GM23338 (cell line): ENCODE measurements around the gene WDR45B. TPM values are rescaled to one million over a fixed set of nuclear protein-coding genes. Genes with fewer than 3 reads are reported as not detected.

ENCODE experiments used
- ATAC-seq: fragments of 200-7000 bp; cut with Tn5 transposase; 3 replicates; pipeline ENCODE4 v1.9.1; 2020
- DNase-seq: peaks from one replicate; pipeline ENCODE4 v3.0.0-alpha.2; 2015; ENCODE audit warnings: low spot score
- H2AFZ ChIP-seq: fragments of 200-600 bp; sonication (generic); 2 replicates; pipeline ENCODE4 v1.8.0; 2016; ENCODE audit warnings: antibody characterized with exemption, mild to moderate bottlenecking, moderate library complexity
- H3F3A ChIP-seq: fragments of 200-600 bp; sonication (generic); replicated peaks from 2 replicates; pipeline ENCODE4 v1.8.0; 2017; ENCODE audit warnings: antibody characterized with exemption, mixed run types, low read depth
- H3K27ac ChIP-seq: fragments of 200-600 bp; sonication (generic); 2 replicates; pipeline ENCODE4 v1.6.1; 2016; ENCODE audit warnings: low read depth
- H3K27me3 ChIP-seq: fragments of 200-600 bp; sonication (generic); 2 replicates; pipeline ENCODE4 v1.8.0; 2016; ENCODE audit warnings: mild to moderate bottlenecking, mixed run types, moderate library complexity; ENCODE audit not compliant: insufficient read depth
- H3K36me3 ChIP-seq: fragments of 200-600 bp; sonication (generic); 2 replicates; pipeline ENCODE4 v1.8.0; 2016; ENCODE audit warnings: mild to moderate bottlenecking; ENCODE audit not compliant: insufficient read depth
- H3K4me1 ChIP-seq: fragments of 200-600 bp; sonication (generic); 2 replicates; pipeline ENCODE4 v1.8.0; 2016; ENCODE audit warnings: mild to moderate bottlenecking, moderate library complexity; ENCODE audit not compliant: insufficient read depth
- H3K4me2 ChIP-seq: fragments of 200-600 bp; sonication (generic); 2 replicates; pipeline ENCODE4 v1.7.1; 2017; ENCODE audit warnings: mixed run types
- H3K4me3 ChIP-seq: fragments of 200-600 bp; sonication (generic); 2 replicates; pipeline ENCODE4 v1.6.1; 2016; ENCODE audit warnings: mixed run types
- H3K79me2 ChIP-seq: fragments of 200-600 bp; sonication (generic); replicated peaks from 2 replicates; pipeline ENCODE4 v1.8.0; 2017; ENCODE audit warnings: mild to moderate bottlenecking; ENCODE audit not compliant: insufficient read depth
- H3K9me2 ChIP-seq: fragments of 200-600 bp; sonication (generic); 2 replicates; pipeline ENCODE4 v1.8.0; 2017; ENCODE audit not compliant: insufficient read depth
- H4K20me1 ChIP-seq: fragments of 200-600 bp; sonication (generic); replicated peaks from 2 replicates; pipeline ENCODE4 v1.8.0; 2017; ENCODE audit warnings: mild to moderate bottlenecking; ENCODE audit not compliant: insufficient read depth
- H3K27ac Mint-ChIP-seq: 2 replicates; pipeline ENCODE4 v1.8.0; 2020; ENCODE audit warnings: inconsistent platforms, mild to moderate bottlenecking, moderate library complexity, mixed read lengths
- H3K27me3 Mint-ChIP-seq: 3 replicates; pipeline ENCODE4 v1.8.0; 2022; ENCODE audit warnings: low read depth, mild to moderate bottlenecking, moderate library complexity, mixed read lengths, inconsistent platforms; ENCODE audit not compliant: insufficient read depth, poor library complexity
- H3K36me3 Mint-ChIP-seq: 3 replicates; pipeline ENCODE4 v1.8.0; 2021; ENCODE audit warnings: low read depth, mild to moderate bottlenecking, inconsistent platforms, moderate library complexity, mixed read lengths
- H3K4me1 Mint-ChIP-seq: 3 replicates; pipeline ENCODE4 v1.8.0; 2020; ENCODE audit warnings: mild to moderate bottlenecking, inconsistent platforms, mixed read lengths
- H3K4me3 Mint-ChIP-seq: 3 replicates; pipeline ENCODE4 v1.8.0; 2021; ENCODE audit warnings: moderate library complexity, mild to moderate bottlenecking, inconsistent platforms, mixed read lengths
- H3K9me3 Mint-ChIP-seq: 3 replicates; pipeline ENCODE4 v1.8.0; 2020; ENCODE audit warnings: moderate library complexity, mild to moderate bottlenecking, inconsistent platforms, mixed read lengths
- JUNB ChIP-seq: IDR thresholded peaks from one replicate; pipeline ENCODE4 v1.6.1; 2016; ENCODE audit warnings: antibody characterized with exemption; ENCODE audit not compliant: unreplicated experiment
- POLR2AphosphoS5 ChIP-seq: IDR thresholded peaks from 2 replicates; pipeline ENCODE4 v1.6.1; 2016; ENCODE audit warnings: antibody characterized with exemption, low read depth
- STAT1 ChIP-seq: IDR thresholded peaks from one replicate; pipeline ENCODE4 v1.6.1; 2016; ENCODE audit warnings: antibody characterized with exemption; ENCODE audit not compliant: unreplicated experiment
- ZNF331 ChIP-seq: fragments of 250-450 bp; sonication (Bioruptor Pico); IDR thresholded peaks from 2 replicates; pipeline ENCODE4 v1.5.0; 2020; ENCODE audit warnings: low read depth, mild to moderate bottlenecking, moderate library complexity
- polyA plus RNA-seq: library from polyadenylated mRNA; unstranded; fragments of >200 nt; fragmentation: Nextera tagmentation; extraction: Ambion mirVana; gene quantifications from 2 replicates; pipeline ENCODE4 v1.2.1, GENCODE V29; 2016
- total RNA-seq: library from RNA; depleted of rRNA; stranded (reverse); fragments of >200 nt; shearing (Covaris generic); gene quantifications from 2 replicates; pipeline ENCODE4 v1.2.3, GENCODE V29; 2014
- TF ChIP-seq, protein P1 (sequence below): IDR thresholded peaks from 2 replicates; pipeline ENCODE4 v1.6.1; 2016; ENCODE audit warnings: antibody characterized with exemption
- TF ChIP-seq, protein P2 (sequence below): fragments of 250-450 bp; sonication (Bioruptor Pico); IDR thresholded peaks from 2 replicates; pipeline ENCODE4 v1.5.0; 2020; ENCODE audit warnings: mild to moderate bottlenecking, moderate library complexity
- TF ChIP-seq, protein P3 (sequence below): IDR thresholded peaks from one replicate; pipeline ENCODE4 v1.6.1; 2018; ENCODE audit warnings: antibody characterized with exemption; ENCODE audit not compliant: unreplicated experiment

WDR45B gene
- total and polyA plus RNA-seq, 2 experiments from 2014 or later: 69.4 to 96.4 TPM

DNA sequence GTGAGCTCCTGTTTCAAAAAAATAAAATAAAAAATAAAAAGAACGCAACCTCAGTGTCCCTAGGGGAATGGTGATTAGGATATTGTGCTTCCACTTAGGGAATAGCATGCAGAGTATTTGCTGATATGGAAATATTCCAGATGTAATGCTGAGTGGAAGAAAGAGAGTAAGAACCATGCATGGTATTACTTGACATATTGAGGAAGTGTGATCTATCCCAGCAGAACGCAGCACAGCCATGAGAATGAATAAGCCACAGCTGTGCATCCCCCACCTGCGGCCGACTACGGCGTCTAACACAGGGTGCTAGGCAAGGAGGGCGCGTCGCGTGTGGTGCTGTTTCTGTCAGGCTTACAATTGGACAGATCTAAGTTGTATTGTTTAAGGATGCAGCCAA is 79.2 kb downstream of the WDR45B start:
- no peak overlapping the region for H3K4me3 Mint-ChIP-seq
- peaks cover 15% of the 10 kb centered on the region for H3K4me1 Mint-ChIP-seq
- no peaks in the 10 kb centered on the region for H3K4me1 ChIP-seq
- peaks cover 82% of the 10 kb centered on the region for H3K79me2 ChIP-seq
- ATAC-seq (no peak), DNase-seq (no peak)
- peaks cover 43% of the 10 kb centered on the region for H3K36me3 ChIP-seq
- H3K27me3 Mint-ChIP-seq: peaks cover 2% of the 10 kb centered on the region
- H2AFZ ChIP-seq: no peak overlapping the region
- no peak overlapping the region for H3K4me3 ChIP-seq
- TF ChIP-seq, protein P1, sequence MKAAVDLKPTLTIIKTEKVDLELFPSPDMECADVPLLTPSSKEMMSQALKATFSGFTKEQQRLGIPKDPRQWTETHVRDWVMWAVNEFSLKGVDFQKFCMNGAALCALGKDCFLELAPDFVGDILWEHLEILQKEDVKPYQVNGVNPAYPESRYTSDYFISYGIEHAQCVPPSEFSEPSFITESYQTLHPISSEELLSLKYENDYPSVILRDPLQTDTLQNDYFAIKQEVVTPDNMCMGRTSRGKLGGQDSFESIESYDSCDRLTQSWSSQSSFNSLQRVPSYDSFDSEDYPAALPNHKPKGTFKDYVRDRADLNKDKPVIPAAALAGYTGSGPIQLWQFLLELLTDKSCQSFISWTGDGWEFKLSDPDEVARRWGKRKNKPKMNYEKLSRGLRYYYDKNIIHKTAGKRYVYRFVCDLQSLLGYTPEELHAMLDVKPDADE: no peak
- no peak for TF ChIP-seq POLR2AphosphoS5
- TF ChIP-seq, protein P2, sequence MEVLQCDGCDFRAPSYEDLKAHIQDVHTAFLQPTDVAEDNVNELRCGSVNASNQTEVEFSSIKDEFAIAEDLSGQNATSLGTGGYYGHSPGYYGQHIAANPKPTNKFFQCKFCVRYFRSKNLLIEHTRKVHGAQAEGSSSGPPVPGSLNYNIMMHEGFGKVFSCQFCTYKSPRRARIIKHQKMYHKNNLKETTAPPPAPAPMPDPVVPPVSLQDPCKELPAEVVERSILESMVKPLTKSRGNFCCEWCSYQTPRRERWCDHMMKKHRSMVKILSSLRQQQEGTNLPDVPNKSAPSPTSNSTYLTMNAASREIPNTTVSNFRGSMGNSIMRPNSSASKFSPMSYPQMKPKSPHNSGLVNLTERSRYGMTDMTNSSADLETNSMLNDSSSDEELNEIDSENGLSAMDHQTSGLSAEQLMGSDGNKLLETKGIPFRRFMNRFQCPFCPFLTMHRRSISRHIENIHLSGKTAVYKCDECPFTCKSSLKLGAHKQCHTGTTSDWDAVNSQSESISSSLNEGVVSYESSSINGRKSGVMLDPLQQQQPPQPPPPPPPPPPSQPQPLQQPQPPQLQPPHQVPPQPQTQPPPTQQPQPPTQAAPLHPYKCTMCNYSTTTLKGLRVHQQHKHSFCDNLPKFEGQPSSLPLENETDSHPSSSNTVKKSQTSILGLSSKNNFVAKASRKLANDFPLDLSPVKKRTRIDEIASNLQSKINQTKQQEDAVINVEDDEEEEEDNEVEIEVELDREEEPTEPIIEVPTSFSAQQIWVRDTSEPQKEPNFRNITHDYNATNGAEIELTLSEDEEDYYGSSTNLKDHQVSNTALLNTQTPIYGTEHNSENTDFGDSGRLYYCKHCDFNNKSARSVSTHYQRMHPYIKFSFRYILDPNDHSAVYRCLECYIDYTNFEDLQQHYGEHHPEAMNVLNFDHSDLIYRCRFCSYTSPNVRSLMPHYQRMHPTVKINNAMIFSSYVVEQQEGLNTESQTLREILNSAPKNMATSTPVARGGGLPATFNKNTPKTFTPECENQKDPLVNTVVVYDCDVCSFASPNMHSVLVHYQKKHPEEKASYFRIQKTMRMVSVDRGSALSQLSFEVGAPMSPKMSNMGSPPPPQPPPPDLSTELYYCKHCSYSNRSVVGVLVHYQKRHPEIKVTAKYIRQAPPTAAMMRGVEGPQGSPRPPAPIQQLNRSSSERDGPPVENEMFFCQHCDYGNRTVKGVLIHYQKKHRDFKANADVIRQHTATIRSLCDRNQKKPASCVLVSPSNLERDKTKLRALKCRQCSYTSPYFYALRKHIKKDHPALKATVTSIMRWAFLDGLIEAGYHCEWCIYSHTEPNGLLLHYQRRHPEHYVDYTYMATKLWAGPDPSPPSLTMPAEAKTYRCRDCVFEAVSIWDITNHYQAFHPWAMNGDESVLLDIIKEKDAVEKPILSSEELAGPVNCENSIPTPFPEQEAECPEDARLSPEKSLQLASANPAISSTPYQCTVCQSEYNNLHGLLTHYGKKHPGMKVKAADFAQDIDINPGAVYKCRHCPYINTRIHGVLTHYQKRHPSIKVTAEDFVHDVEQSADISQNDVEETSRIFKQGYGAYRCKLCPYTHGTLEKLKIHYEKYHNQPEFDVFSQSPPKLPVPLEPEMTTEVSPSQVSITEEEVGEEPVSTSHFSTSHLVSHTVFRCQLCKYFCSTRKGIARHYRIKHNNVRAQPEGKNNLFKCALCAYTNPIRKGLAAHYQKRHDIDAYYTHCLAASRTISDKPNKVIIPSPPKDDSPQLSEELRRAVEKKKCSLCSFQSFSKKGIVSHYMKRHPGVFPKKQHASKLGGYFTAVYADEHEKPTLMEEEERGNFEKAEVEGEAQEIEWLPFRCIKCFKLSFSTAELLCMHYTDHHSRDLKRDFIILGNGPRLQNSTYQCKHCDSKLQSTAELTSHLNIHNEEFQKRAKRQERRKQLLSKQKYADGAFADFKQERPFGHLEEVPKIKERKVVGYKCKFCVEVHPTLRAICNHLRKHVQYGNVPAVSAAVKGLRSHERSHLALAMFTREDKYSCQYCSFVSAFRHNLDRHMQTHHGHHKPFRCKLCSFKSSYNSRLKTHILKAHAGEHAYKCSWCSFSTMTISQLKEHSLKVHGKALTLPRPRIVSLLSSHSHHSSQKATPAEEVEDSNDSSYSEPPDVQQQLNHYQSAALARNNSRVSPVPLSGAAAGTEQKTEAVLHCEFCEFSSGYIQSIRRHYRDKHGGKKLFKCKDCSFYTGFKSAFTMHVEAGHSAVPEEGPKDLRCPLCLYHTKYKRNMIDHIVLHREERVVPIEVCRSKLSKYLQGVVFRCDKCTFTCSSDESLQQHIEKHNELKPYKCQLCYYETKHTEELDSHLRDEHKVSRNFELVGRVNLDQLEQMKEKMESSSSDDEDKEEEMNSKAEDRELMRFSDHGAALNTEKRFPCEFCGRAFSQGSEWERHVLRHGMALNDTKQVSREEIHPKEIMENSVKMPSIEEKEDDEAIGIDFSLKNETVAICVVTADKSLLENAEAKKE: no peak
- no peak for TF ChIP-seq STAT1
- TF ChIP-seq, protein P3, sequence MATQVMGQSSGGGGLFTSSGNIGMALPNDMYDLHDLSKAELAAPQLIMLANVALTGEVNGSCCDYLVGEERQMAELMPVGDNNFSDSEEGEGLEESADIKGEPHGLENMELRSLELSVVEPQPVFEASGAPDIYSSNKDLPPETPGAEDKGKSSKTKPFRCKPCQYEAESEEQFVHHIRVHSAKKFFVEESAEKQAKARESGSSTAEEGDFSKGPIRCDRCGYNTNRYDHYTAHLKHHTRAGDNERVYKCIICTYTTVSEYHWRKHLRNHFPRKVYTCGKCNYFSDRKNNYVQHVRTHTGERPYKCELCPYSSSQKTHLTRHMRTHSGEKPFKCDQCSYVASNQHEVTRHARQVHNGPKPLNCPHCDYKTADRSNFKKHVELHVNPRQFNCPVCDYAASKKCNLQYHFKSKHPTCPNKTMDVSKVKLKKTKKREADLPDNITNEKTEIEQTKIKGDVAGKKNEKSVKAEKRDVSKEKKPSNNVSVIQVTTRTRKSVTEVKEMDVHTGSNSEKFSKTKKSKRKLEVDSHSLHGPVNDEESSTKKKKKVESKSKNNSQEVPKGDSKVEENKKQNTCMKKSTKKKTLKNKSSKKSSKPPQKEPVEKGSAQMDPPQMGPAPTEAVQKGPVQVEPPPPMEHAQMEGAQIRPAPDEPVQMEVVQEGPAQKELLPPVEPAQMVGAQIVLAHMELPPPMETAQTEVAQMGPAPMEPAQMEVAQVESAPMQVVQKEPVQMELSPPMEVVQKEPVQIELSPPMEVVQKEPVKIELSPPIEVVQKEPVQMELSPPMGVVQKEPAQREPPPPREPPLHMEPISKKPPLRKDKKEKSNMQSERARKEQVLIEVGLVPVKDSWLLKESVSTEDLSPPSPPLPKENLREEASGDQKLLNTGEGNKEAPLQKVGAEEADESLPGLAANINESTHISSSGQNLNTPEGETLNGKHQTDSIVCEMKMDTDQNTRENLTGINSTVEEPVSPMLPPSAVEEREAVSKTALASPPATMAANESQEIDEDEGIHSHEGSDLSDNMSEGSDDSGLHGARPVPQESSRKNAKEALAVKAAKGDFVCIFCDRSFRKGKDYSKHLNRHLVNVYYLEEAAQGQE: no peak
- TF ChIP-seq ZNF331: no peak
- no peak for TF ChIP-seq JUNB
- peaks cover 43% of the 10 kb centered on the region for H4K20me1 ChIP-seq
- peaks cover 61% of the 10 kb centered on the region for H3K36me3 Mint-ChIP-seq
- H3K27ac ChIP-seq: no peak overlapping the region
- H3K27me3 ChIP-seq: no peaks in the 10 kb centered on the region
- no peak overlapping the region for H3K27ac Mint-ChIP-seq
- no peak overlapping the region for H3K4me2 ChIP-seq
- H3K9me3 Mint-ChIP-seq: no peaks in the 10 kb centered on the region
- H3F3A ChIP-seq: peaks cover 5% of the 10 kb centered on the region; the same call in 1 of the 2 replicates
- H3K9me2 ChIP-seq: no peaks in the 10 kb centered on the region
